Chondrocyte (in vitro differentiated cells): ENCODE results near the gene GRB7. TPM values are rescaled to one million over a fixed set of nuclear protein-coding genes. Genes with fewer than 3 reads are reported as not detected.

ENCODE experiments used
- DNase-seq: peaks from one replicate; pipeline ENCODE4 v3.0.0; 2021; ENCODE audit warnings: mixed read lengths, low spot score
- H3K27ac Mint-ChIP-seq: one replicate; pipeline ENCODE4 v1.8.0; 2021; ENCODE audit warnings: mild to moderate bottlenecking, moderate library complexity, mixed read lengths; ENCODE audit not compliant: unreplicated experiment
- H3K27me3 Mint-ChIP-seq: 2 replicates; pipeline ENCODE4 v1.8.0; 2021; ENCODE audit warnings: low read depth, mixed read lengths
- H3K36me3 Mint-ChIP-seq: 2 replicates; pipeline ENCODE4 v1.8.0; 2021; ENCODE audit warnings: low read depth, mixed read lengths
- H3K4me1 Mint-ChIP-seq: 2 replicates; pipeline ENCODE4 v1.8.0; 2021; ENCODE audit warnings: low read depth, mild to moderate bottlenecking, mixed read lengths
- H3K4me3 Mint-ChIP-seq: one replicate; pipeline ENCODE4 v1.8.0; 2021; ENCODE audit warnings: mild to moderate bottlenecking, moderate library complexity, mixed read lengths; ENCODE audit not compliant: unreplicated experiment
- H3K9me3 Mint-ChIP-seq: 2 replicates; pipeline ENCODE4 v1.8.0; 2021; ENCODE audit warnings: low read depth, mixed read lengths
- CTCF ChIP-seq: fragments of 200-600 bp; sonication (generic); IDR thresholded peaks from 2 replicates; pipeline ENCODE4 v1.5.0; 2021; ENCODE audit warnings: antibody characterized with exemption, mild to moderate bottlenecking, moderate library complexity
- total RNA-seq: library from RNA; stranded (reverse); gene quantifications from 3 replicates; pipeline ENCODE4 v1.2.1, GENCODE V29; 2021

The GRB7 gene
- total RNA-seq, 1 donor from 2014 or later: not detected

GRCh38 chr17:39787743-39788484 is 50.2 kb downstream of the GRB7 start:
- no peak overlapping the region for H3K4me3 Mint-ChIP-seq
- H3K4me1 Mint-ChIP-seq: no peaks in the 10 kb centered on the region
- H3K36me3 Mint-ChIP-seq: no peaks in the 10 kb centered on the region
- DNase-seq: no peak
- H3K9me3 Mint-ChIP-seq: no peaks in the 10 kb centered on the region
- peaks cover 55% of the 10 kb centered on the region for H3K27me3 Mint-ChIP-seq
- TF ChIP-seq CTCF: no peak
- H3K27ac Mint-ChIP-seq: no peak overlapping the region

- no peaks in the 10 kb centered on the region for H3K36me3 Mint-ChIP-seq
- no peaks in the 10 kb centered on the region for H3K9me3 Mint-ChIP-seq
- no peak for DNase-seq
- H3K27ac Mint-ChIP-seq: no peak overlapping the region
- no peak for TF ChIP-seq CTCF
- no peak overlapping the region for H3K4me3 Mint-ChIP-seq
- H3K4me1 Mint-ChIP-seq: no peaks in the 10 kb centered on the region
- peaks cover 48% of the 10 kb centered on the region for H3K27me3 Mint-ChIP-seq
Observed at GRCh38 chr17:39791111-39791992, 53.6 kb downstream of the GRB7 start.

- Mint-ChIP-seq H3K36me3 (no peaks in the 10 kb centered on the region), H3K4me1 (no peaks in the 10 kb centered on the region), H3K27ac (no peak overlapping the region), H3K4me3 (no peak overlapping the region), H3K27me3 (peaks cover 44% of the 10 kb centered on the region), H3K9me3 (no peaks in the 10 kb centered on the region)
- TF ChIP-seq CTCF: no peak
- no peak for DNase-seq
Observed at GRCh38 chr17:39792526-39793221, 54.9 kb downstream of the GRB7 start.

GRCh38 chr17:39793301-39793872 is 55.6 kb downstream of the GRB7 start:
- Mint-ChIP-seq H3K27ac (no peak overlapping the region), H3K4me3 (no peak overlapping the region), H3K9me3 (no peaks in the 10 kb centered on the region), H3K27me3 (peaks cover 46% of the 10 kb centered on the region), H3K36me3 (no peaks in the 10 kb centered on the region), H3K4me1 (no peaks in the 10 kb centered on the region)
- TF ChIP-seq CTCF: no peak
- no peak for DNase-seq
